K562 (cell line): ENCODE measurements around the gene DUSP16. TPM values are rescaled to one million over a fixed set of nuclear protein-coding genes. Genes with fewer than 3 reads are reported as not detected.

Source experiments
- ARID3A ChIP-seq: IDR thresholded peaks from 2 replicates; pipeline ENCODE4 v1.6.1; 2012; ENCODE audit warnings: low read depth, low read length, improper control_type of control experiment, borderline replicate concordance
- BRCA1 ChIP-seq, 2 experiments: fragments of 450-650 bp in 1 of 2; sonication (generic) in 1 of 2; formaldehyde crosslinking in 1 of 2; IDR thresholded peaks; 2 replicates each; pipeline versions ENCODE4 v1.5.0 to v1.6.1; 2017 to 2020; ENCODE audit warnings: mild to moderate bottlenecking in 1 of 2, missing genetic modification reagents in 1 of 2
- CCAR2 ChIP-seq: fragments of 200-400 bp; formaldehyde crosslinking; IDR thresholded peaks from 2 replicates; pipeline ENCODE4 v1.6.1; 2017; ENCODE audit warnings: mild to moderate bottlenecking, low read depth, low read length
- CSDE1 ChIP-seq, 2 experiments: fragments of 450-650 bp; IDR thresholded peaks; 2 replicates each; pipeline ENCODE4 v1.6.1; 2016; ENCODE audit warnings: mild to moderate bottlenecking in 1 of 2
- CTBP1 ChIP-seq: fragments of 450-650 bp; IDR thresholded peaks from 2 replicates; pipeline ENCODE4 v1.6.1; 2016; ENCODE audit warnings: borderline replicate concordance
- MAFF ChIP-seq: IDR thresholded peaks from 2 replicates; pipeline ENCODE4 v1.6.1; 2012; ENCODE audit warnings: low read length, improper control_type of control experiment
- MYC ChIP-seq, 2 experiments: fragments of 250-450 bp in 1 of 2; sonication (Bioruptor Pico) in 1 of 2; IDR thresholded peaks; 2 replicates each; pipeline versions ENCODE4 v1.5.1 to v1.6.1; 2012 to 2021; ENCODE audit warnings: low read depth in 2 of 2, borderline replicate concordance in 1 of 2, improper control_type of control experiment in 1 of 2, low read length in 1 of 2, mild to moderate bottlenecking in 1 of 2, moderate library complexity in 1 of 2
- NONO ChIP-seq, 2 experiments: fragments of 200-400 bp in 1 of 2; fragments of 450-650 bp in 1 of 2; formaldehyde crosslinking in 1 of 2; IDR thresholded peaks; 2 replicates each; pipeline ENCODE4 v1.6.1; 2017; ENCODE audit warnings: low read depth in 2 of 2, mild to moderate bottlenecking in 2 of 2, moderate library complexity in 2 of 2, low read length in 1 of 2
- NR2C2 ChIP-seq, 2 experiments: fragments of 200-800 bp in 1 of 2; sonication (Bioruptor generic) in 1 of 2; sonication (generic) in 1 of 2; formaldehyde crosslinking in 1 of 2; IDR thresholded peaks; 2 replicates each; pipeline versions ENCODE4 v1.6.1 to v1.8.0; 2016 to 2022; ENCODE audit warnings: mild to moderate bottlenecking in 1 of 2, missing compliant biosample characterization in 1 of 2, missing genetic modification characterization in 1 of 2, missing genetic modification reagents in 1 of 2
- PHF21A ChIP-seq: fragments of 450-650 bp; IDR thresholded peaks from 2 replicates; pipeline ENCODE4 v1.6.1; 2017; ENCODE audit warnings: low read depth, borderline replicate concordance
- RAD51 ChIP-seq: fragments of 450-650 bp; IDR thresholded peaks from 2 replicates; pipeline ENCODE4 v1.7.1; 2016; ENCODE audit warnings: low read depth, mild to moderate bottlenecking, borderline replicate concordance
- SAFB ChIP-seq: fragments of 200-400 bp; formaldehyde crosslinking; IDR thresholded peaks from 2 replicates; pipeline ENCODE4 v1.6.1; 2017; ENCODE audit warnings: low read depth, low read length, borderline replicate concordance
- SAFB2 ChIP-seq: fragments of 200-400 bp; formaldehyde crosslinking; IDR thresholded peaks from 2 replicates; pipeline ENCODE4 v1.6.1; 2018; ENCODE audit warnings: borderline replicate concordance, low read length, low read depth, moderate library complexity; ENCODE audit not compliant: severe bottlenecking
- UBTF ChIP-seq, 2 experiments: IDR thresholded peaks; 2 replicates each; pipeline ENCODE4 v1.6.1; 2012; ENCODE audit warnings: improper control_type of control experiment in 2 of 2, low read depth in 2 of 2, low read length in 2 of 2, borderline replicate concordance in 1 of 2
- YY1 ChIP-seq, 3 experiments: IDR thresholded peaks; 2 replicates each; pipeline ENCODE4 v1.6.1; 2011; ENCODE audit warnings: low read length in 2 of 3, mild to moderate bottlenecking in 2 of 3, moderate library complexity in 2 of 3, borderline replicate concordance in 1 of 3, control low read depth in 1 of 3, low read depth in 1 of 3; ENCODE audit not compliant: insufficient read depth in 3 of 3, insufficient replicate concordance in 2 of 3, control insufficient read depth in 1 of 3, insufficient read length in 1 of 3; ENCODE audit errors: extremely low read depth in 1 of 3
- ZBED1 ChIP-seq: IDR thresholded peaks from 2 replicates; pipeline ENCODE4 v1.6.1; 2014
- ZFP30 ChIP-seq: fragments of 250-450 bp; sonication (Bioruptor Pico); IDR thresholded peaks from 2 replicates; pipeline ENCODE4 v1.8.0; 2022; ENCODE audit warnings: moderate library complexity, mild to moderate bottlenecking, inconsistent platforms, borderline replicate concordance
- ZNF280A ChIP-seq: fragments of 450-650 bp; IDR thresholded peaks from 2 replicates; pipeline ENCODE4 v1.6.1; 2018; ENCODE audit warnings: mild to moderate bottlenecking, low read depth; ENCODE audit not compliant: partially characterized antibody
- ZNF408 ChIP-seq: fragments of 250-450 bp; sonication (Bioruptor Pico); IDR thresholded peaks from 2 replicates; pipeline ENCODE4 v1.4.0; 2020; ENCODE audit warnings: low read depth, mild to moderate bottlenecking, moderate library complexity
- polyA plus RNA-seq, 8 experiments: library from polyadenylated mRNA; depleted of rRNA in 4 of 8; stranded (reverse) in 5 of 8; unstranded in 3 of 8; fragments of >200 nt; fragmentation: Nextera tagmentation in 2 of 8; fragmentation: Illumina TruSeq in 1 of 8; extraction: Ambion mirVana in 2 of 8; extraction: Trizol in 1 of 8; gene quantifications; 2 replicates each; pipeline versions ENCODE4 v1.2.1 to v1.2.3, GENCODE V29; 2011 to 2014; ENCODE audit warnings: inconsistent platforms in 1 of 8, missing spikeins in 1 of 8
- total RNA-seq, 7 experiments: library from RNA; depleted of rRNA in 6 of 7; stranded (reverse); fragments of >200 nt in 6 of 7; fragmentation: Illumina TruSeq in 2 of 7; extraction: Trizol in 2 of 7; gene quantifications; 2 replicates each; pipeline versions ENCODE4 v1.2.1 to v1.2.3, GENCODE V29; 2011 to 2021; ENCODE audit warnings: low replicate concordance in 1 of 7

DUSP16 gene
- total and polyA plus RNA-seq, 9 of the 15 experiments (the other 6 are each of a cell fraction or from before 2014, with no cell fraction given): 0.70 to 12.3 (median 5.7) TPM

GRCh38 chr12:12611512-12612306, 49.0 kb upstream of the DUSP16 start, which contains the start of gene CREBL2 (continued):
- TF ChIP-seq MYC (IDR thresholded peaks at IDR 0.05; ENCODE audit: low read depth, low read length) (0 out of 2 replicates have a peak, but pooled peaks have one; percentile 5), MYC (CRISPR knock-in tag; IDR thresholded peaks at IDR 0.05; ENCODE audit: borderline replicate concordance, low read depth) (no peak), BRCA1 (IDR thresholded peaks at IDR 0.05) (no peak), BRCA1 (CRISPR knock-in tag; IDR thresholded peaks at IDR 0.05) (no peak), SAFB (no peak), RAD51 (peak; percentile 23; the same call in 1 of the 2 replicates), ZNF408 (no peak), NR2C2 (CRISPR knock-in tag; IDR thresholded peaks at IDR 0.05) (no peak), NR2C2 (tag; IDR thresholded peaks at IDR 0.05) (peak; percentile 53; the same call in 1 of the 2 replicates), UBTF (IDR thresholded peaks at IDR 0.05; ENCODE audit: borderline replicate concordance in 1 of 2, low read depth in 2 of 2, low read length in 2 of 2) (peak in 1 of 2 experiments; percentile 46; a peak in 1 of 4 replicates), SAFB2 (no peak), CCAR2 (no peak), MAFF (no peak), ARID3A (no peak), ZNF280A (no peak), PHF21A (no peak), ZBED1 (no peak), ZFP30 (CRISPR knock-in tag) (no peak), CTBP1 (peak; percentile 74; the same call in 1 of the 2 replicates), NONO (IDR thresholded peaks at IDR 0.05; ENCODE audit: low read depth in 2 of 2, low read length in 1 of 2) (no peak), CSDE1 (IDR thresholded peaks at IDR 0.05) (no peak), YY1 (IDR thresholded peaks at IDR 0.05; ENCODE audit: borderline replicate concordance in 1 of 3, control insufficient read depth in 1 of 3, extremely low read depth in 1 of 3, insufficient read depth in 3 of 3, insufficient read length in 1 of 3, insufficient replicate concordance in 2 of 3, low read depth in 1 of 3, low read length in 2 of 3) (peak; percentile 31 to 77 (median 59))
